ENCODE results near the gene ANXA1.

ANXA1 gene

DNA sequence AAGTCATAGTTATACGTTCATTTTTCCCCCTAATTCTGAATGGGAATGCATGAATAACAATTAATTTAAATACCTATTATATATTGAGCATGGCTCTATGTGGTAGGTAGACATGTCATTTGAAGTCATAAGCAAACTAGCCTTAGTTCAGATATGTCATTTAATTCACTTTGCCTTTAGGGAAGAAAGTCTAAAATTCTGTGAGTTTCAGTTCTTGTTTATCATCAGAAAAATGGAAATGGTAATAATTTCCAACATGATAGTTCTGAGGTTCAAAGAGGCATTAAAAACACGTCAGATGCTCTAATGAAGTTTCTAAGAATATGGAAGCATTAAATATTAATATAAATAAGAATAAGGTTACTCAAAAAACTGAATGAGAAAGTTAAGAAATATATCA, 13.1 kb upstream of the ANXA1 start:
- DNase-seq (ENCODE audit: low read depth), result no peak

DNA sequence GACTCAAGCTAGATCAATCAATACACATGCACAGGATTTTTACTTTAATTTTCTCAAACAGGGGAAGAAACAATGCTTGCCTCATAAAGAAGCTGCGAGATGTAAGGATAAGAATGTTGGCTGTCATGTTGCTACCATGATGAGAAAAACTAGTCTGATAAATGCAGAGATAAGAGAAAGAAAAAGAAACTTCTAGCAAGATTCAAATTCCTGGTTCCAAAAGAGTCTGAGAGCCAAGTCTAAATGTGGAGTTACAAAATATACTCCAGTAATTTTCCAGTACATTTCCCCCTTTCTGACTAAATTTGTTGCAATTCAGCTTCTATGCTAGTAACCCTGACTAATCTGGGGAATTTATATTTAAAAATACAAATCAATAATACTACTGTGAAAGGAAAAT, 10.4 kb upstream of the ANXA1 start:
- DNase-seq (ENCODE audit: low read depth), result peak; percentile 42

DNA sequence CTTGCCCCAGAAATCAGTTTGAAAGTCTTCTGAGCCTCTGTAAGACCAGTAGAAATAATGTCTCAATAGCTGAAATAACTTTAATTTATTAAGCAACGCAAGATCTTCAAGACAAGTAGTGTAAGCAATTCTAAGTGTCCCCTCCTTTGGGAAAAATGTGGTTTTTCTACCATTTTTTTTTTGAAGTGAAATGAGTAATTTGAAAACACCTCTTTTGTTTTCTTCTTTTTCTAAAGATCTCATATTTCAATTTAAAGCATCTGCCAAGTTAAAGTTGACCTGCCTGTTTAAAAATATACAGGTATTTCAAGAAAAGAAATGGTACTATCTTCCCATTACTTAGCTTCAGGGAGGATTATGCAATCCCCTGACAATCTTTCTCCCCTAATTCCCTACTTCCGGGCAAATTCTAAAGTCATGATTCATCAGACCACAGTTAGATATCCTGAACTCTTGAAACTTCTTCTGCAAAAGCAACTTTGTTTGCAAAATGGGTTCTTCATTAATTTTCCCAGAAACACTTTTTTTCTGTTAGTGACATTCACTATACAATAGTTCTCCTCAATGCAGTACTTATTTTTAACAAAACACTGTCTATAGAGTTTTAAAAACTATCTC, 7.8 kb upstream of the ANXA1 start:
- DNase-seq (ENCODE audit: low read depth), result peak; percentile 94

DNA sequence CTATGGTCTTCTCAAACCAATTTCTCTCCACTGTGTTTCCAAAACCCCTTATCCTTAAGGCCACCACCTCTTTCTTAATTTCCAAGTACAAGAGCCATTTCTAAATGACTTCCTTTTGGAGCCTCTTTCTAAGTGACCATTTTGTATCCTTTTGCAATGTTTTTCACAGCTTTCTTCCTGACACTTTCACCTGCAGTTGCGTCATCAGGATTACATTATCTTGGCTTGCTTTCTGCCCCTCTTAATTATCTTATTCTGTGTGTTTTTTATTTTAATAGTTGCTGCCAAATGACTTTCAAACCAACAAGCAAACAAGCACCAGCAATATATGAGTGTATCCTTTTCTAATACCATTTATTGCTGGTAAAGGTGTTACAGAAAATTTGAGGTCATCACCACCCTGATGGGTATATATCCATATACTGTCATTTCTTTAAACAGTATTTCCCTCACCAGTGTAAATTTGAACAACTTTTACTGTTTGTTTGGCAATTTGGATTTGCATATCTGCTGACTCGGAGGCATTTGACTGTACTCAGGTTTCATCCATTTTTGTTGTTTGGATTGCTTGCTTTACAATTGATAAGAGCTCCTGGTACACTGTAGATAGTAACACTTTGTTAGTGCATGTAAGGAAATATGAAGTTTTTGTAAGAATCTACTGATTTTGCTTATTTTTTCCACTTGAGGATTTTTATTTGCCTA, 5.4 kb upstream of the ANXA1 start:
- DNase-seq (ENCODE audit: low read depth), result no peak

DNA sequence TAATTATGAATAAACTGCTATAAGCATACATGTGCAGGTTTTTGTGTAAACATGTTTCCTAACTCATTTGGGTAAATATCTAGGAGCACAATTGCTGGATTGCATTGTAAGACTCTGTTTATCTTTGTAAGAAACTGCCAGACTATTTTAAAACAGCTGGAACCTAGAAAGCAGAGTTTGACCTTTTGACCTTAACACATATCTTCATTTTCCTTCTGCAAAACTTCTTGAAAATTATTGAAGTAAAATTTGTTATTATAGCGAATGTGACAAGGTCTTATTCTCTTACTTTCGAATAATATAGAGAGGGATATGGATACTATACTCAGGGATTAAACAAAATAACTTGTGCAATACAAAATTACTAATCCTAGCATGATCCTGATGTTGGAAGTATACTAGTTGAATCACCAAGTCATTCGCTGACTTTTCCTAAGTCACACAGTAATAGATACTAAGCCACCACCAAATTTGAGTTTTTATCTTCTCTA, 3.2 kb upstream of the ANXA1 start:
- peak; percentile 43 for DNase-seq (ENCODE audit: low read depth)

DNA sequence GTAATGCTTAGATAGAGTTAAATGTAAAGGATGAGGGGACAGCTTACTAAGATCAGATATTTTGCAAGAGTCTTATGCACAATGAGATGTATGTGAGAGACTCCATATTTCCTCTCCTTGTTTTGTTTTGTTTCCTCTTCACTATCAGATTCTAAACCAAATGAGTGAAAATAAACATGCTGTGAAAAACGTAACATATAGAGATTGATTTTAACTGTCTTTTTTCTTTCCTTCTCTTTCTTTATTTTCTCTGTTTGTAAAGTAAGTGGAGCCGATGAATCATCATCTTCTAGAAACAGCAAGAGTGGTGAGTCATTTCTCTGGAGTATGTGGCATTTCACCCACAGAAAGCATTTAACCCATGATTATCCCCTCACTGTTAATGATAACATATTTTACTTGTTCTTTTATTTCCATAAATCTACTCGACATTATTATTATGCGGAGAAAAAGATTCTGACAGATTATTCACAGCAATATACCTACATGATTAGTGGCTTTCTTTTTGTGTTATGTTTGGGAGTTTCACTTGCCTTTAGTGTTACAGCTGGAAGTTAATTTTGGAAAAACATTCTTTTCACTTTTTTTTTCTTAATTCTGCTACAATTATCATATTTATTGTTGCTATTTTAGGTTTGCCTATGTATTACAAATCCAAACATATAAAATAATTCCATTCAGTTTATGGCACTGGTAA, 2.1 kb upstream of the ANXA1 start:
- DNase-seq (ENCODE audit: low read depth), result peak; percentile 91

DNA sequence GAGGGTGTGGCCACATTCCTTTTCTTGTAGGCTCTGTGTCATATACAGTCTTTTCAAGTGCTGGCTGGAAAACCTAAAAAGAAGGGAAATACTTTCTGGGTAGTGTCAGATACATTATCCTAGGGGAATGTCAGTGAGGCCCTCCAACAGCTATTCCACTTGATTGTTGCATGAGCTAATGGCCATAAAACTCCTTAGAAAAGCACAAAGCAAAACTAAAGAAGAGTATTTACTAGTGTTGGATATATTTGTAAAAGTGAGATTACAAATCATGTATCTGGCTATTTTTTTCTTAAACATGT, 829 bp downstream of the ANXA1 start:
- peak; percentile 67 for DNase-seq (ENCODE audit: low read depth)

DNA sequence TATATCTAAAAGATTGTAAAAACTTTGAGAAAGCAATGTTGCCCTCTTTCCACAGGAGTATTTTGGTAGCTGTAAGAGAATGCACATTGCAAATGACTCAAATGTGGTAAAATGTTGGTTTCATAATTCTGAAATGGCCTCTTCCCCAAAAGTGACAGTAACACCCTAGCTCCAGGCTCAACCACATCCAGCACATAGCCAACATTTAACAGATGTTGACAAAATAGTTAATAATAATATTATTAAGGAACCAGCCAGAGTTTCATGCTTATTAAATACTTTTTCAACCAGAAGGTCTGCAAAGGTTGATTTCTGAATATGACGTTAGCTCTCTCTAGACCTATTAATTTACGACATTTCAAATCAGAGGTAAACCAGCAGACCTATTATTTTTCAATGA, 1.3 kb downstream of the ANXA1 start:
- DNase-seq (ENCODE audit: low read depth), result peak; percentile 35

DNA sequence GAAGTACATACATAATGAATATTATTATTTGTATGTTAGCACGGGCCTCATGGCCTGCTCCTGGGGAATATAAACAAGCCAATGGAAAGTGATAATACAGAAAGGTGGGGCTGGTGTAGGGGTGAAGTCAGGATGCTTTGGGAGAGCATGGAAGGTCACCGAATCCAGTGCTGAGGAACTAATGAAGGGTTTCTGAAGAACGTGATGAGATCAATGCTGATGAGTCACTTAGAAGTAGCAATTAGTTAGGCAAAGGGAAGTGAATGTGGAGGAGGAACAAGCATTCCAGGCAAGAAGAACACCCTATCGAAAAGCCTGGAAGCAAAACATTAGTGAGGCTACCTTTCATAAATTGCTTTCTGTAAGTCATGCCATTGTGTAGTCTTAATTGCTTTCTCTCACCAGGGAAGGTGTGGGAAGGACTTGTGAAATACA, 2.1 kb downstream of the ANXA1 start:
- DNase-seq (ENCODE audit: low read depth), result peak; percentile 67

DNA sequence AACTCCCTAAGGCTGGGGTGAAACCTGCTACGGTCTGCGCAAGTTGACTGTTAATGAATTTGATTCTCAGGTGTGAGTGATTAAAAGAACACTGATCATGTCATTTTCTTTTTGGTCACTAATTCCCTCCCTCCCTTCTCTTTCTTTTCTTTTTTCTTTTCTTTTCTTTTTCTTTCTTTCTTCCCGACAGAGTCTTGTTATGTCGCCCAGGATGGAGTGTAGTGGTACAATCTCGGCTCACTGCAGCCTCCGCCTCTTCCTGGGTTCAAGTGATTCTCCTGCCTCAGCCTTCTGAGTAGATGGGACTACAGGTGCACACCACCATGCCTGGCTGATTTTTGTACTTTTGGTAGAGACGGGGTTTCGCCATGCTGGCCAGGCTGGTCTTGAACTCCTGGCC, 2.6 kb downstream of the ANXA1 start:
- DNase-seq (ENCODE audit: low read depth), result no peak

DNA sequence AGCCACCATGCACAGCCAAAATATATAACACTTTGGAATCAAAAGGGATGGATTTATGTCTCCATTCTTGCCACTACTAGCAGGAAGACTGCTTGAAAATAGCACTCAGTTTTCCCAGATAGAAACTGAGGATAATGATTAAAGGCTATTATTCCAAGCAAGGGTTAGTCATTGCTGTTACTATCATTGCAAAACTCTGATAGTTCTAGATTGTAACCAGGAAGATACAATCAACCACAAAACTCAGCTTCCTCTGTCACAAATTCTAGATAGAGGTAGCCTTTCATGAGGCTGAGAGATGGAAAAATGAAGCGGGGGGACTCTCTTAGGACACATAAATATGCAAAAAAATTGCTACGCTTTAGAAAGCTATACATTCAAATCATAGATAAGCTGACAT, 3.1 kb downstream of the ANXA1 start:
- peak; percentile 64 for DNase-seq (ENCODE audit: low read depth)

DNA sequence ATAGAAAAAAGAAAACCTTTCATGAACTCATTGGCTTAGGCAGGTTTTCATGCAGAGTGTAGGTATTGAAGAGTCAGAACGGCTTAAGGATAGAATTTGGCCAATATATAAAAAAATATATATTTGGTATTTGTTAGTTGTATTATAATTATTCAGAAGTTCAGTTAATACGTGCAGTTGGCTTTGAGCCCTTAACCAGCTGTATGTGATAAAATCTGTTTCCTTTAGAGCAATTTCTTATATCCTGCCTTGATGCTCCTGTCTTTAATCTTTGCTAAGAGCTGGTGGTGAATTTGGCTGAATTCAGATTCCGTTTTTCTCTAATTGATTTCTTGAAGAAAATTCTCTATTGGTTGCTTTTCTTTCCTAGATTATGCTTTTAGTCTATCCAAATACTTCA, 3.7 kb downstream of the ANXA1 start:
- DNase-seq (ENCODE audit: low read depth), result no peak

DNA sequence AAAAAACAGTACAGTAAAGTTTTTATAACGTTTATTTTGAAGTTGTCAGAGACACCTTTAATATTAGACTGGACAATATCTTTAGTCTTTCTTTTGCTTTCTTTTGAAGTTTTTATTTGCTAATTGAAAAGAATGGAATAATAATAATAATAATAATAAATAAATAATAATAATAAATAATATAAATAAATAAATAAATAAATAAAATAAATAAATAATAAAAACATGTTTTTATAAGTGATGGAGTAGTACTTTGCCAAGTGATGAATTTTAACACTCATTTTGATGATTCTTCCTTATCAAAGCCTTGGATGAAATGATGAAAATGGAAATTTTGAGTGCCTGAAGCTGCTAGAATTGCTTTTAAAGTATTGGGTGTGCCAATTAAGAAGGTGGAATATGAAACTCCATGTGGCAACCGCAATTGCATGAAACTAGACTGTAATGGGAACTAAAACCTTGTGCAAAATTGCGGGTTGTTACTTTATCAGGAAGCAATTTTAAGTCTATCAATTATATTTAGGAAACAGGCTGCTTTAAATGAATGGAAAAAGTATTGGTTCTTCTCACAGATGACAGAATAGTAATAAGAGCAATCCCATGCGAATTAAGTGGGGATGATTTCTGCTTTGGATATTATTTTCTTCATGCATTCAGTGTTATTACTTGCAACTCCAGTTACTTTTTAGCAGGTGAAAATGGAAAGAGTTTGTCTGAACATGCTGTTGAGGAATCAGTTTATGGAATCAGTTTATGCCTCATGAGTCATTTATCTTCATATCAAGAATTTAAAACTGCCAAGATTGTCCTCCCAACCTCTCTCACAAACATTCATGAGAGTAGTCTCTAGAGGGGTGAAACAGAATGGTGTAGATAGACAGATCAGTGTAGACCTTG, 4.6 kb downstream of the ANXA1 start:
- DNase-seq (ENCODE audit: low read depth), result no peak

DNA sequence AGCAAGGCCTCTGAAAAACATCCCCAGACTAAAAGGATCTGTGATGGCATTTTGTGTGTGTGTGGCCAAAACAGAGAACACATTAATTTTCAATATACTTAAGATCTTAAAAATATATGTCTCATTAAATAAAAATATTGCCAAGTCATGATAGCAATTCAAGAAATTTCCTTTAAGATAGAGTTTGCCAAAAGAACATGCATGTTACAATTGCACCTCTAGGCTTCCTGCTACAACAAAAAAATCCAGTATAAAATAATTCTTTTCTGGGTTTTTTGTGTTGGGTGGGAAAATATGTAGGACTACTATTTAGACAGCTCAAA, 5.2 kb downstream of the ANXA1 start:
- no peak for DNase-seq (ENCODE audit: low read depth)

DNA sequence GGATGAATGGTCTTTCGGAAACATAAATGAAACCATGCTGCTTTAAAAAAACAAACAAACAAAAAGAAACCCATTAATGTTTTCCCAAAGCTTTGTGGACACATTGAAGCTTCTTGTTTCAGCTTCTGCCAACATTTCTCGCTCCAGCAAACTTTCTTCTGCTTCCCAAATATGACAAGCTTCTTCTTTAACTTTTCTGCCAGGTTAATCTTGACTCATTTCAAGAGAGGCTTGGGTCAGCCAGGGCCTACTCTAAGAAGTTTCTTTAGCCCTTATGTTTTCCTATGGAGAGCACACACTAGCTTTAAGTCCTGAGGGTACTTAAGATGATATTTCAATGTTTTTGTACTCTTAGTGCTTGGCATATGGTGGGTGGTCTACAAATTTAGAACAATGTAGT, 6.1 kb downstream of the ANXA1 start:
- no peak for DNase-seq (ENCODE audit: low read depth)

DNA sequence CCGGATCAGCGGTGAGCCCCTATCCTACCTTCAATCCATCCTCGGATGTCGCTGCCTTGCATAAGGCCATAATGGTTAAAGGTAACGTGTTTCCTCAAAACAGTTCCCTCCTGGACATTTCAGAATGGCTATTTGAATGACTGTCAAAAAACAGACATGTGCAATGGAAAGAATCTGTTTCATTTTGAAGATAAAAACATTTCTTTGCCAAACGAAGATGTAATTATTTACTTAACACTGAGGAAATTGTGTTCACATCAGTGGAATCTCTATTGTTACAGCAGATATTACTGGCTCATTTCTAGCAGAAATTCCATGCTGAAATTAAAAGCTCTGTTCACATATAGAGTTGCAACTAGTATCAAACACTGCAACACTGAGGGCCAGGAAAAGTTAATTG, 7.1 kb downstream of the ANXA1 start:
- no peak for DNase-seq (ENCODE audit: low read depth)

DNA sequence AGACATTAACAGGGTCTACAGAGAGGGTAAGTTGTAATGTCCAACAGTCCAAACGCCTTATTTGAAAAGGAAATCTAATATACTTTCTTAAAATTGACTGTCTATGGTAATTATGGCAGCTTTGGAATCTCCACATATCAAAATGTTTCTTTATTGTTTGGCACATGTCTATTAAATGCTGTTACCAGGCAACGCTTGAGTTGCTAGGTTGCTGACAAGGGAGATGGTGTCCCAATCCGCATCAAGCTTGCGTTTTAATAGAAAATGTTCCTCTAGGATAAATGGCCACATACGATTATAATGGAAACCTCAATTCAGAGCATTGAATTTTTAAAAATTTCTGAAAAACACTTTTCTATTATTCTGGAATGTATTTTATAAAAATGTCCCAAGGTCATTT, 9.2 kb downstream of the ANXA1 start:
- DNase-seq (ENCODE audit: low read depth), result no peak

DNA sequence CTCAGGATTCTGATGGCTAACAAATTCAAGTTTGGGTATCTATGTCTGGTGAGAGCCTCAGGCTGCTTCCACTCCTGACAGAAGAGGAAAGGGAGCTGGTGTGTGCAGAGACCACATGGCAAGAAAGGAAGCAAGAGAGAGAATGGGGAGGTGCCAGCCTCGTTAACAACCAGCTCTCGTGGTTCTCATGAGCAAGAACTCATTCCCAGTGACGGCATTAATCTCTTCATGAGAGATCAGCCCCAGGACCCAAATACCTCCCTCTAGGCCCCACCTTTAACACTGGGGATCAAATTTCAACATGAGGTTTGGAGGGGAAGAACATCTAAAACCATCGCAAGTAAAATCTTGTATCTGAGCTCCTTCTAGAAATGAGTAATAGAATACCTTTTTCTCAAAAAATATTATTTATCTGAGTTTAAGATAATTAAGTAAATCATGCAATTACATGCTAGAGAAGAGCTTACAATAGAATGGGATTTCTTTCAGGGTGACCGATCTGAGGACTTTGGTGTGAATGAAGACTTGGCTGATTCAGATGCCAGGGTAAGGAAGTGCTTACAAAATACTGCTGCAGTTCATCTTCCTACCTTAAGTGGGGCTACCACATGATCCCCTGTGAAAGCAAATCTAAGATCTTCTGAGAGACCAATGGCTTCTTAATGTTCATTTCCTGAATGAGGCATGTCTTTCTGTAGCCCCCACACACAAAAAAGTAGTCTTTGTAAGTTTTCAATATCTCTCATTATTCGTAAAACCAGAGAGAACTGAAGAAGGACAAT, 11.5 kb downstream of the ANXA1 start:
- DNase-seq (ENCODE audit: low read depth), result no peak

DNA sequence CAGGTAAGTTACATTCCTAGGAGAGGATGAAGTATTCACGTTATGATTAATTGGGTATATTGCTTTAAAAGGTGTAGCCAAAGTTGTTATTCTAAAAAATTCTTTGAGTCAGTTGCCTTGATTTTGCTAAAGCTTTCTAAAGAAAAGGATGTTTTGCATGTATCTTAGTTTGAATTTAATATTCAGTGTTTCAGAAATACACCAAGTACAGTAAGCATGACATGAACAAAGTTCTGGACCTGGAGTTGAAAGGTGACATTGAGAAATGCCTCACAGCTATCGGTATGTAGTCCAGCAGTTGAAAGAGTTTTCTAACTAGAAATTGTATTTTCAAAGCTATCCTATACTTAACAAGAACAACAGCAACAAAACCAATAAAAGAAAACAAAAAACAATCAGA, 14.2 kb downstream of the ANXA1 start:
- no peak for DNase-seq (ENCODE audit: low read depth)

DNA sequence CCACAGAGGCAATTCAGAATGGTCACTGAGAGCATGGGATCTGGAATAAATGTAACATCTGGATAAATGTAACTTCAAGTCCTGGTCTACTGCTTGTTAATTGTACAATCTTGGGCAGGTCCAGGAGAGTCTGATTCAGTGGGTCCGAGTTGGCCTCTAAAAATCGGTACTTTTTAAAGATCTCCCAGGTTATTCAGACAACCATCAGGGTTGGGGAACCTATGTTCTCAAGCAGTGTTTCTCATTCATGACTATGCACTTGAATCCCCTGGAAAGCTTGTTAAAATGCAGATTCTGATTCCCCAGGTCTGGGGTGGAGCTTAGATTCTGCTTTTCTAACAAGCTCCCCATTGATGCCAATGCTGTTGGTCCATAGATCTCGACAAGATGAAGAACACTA, 14.8 kb downstream of the ANXA1 start:
- DNase-seq (ENCODE audit: low read depth), result no peak

DNA sequence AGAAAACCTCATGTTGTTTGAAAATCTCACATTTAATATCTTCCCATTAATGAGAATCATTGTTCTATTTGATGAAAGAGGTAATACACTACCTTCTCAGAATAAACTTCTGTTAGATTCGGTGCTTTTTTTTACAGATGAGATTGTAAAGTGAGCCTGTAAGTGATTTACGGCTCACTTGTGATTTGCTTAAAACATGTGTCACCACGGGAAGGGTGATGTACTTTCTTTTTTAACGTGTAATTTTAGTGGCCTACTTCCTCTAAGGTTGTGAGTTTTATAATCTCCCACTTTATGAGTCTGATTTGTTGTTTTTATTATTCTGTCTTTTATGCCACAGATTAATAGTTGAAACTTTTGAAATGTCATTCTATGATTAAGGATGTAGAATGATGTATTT, 15.9 kb downstream of the ANXA1 start:
- no peak for DNase-seq (ENCODE audit: low read depth)

All from amniotic epithelial cell (primary cell).